PC-3 (cell line): ENCODE data around the gene CDK14.
A peak's percentile ranks its signal among the peaks of the same experiment; 100 is the strongest.

Experiments
- CTCF ChIP-seq: fragments of 300-600 bp; sonication (generic); conservative IDR thresholded peaks from 2 replicates; pipeline ENCODE4 v1.5.1; 2017; ENCODE audit warnings: antibody characterized with exemption, low read depth, mild to moderate bottlenecking, low read length
- EZH2phosphoT487 ChIP-seq: fragments of 300-600 bp; sonication (generic); IDR thresholded peaks from 2 replicates; pipeline ENCODE4 v1.6.1; 2018; ENCODE audit warnings: mild to moderate bottlenecking, antibody characterized with exemption, low read length, borderline replicate concordance

DNA sequence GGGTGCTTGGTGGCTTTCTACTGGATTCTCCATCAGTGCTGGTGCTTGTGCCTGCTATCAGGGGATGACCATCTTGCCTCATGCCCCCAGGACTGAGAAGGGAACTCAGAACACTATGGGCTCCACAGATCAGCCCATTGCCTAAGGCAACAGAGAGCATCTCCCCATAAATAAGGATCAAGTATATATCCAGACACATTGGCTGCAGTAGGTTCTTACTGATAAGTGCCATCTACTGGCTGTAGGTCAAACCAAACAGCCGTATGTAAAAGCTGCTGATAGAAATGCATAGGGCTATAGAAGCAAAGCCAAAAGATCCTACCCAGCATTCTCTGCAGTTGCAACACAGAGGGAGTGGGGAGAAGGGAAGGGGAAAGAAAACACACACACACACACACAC is 153.7 kb downstream of the CDK14 start:
- peak; percentile 47 for TF ChIP-seq CTCF
- TF ChIP-seq EZH2phosphoT487 = no peak
